SK-N-SH (cell line): ENCODE results near the gene TRAPPC12. TPM values are rescaled to one million over a fixed set of nuclear protein-coding genes. Genes with fewer than 3 reads are reported as not detected.

Experiments used
- CTCF ChIA-PET: fragments of 300-600, 350-600 bp; formaldehyde crosslinking; extraction: SDS; loops from one replicate; lab custom pipeline; 2021; lab: Yijun Ruan, JAX
- POLR2A ChIA-PET: fragments of 350-600 bp; sonication (Branson Sonifier 250); formaldehyde crosslinking; extraction: SDS; loops from one replicate; lab custom pipeline; 2020; ENCODE audit warnings: antibody characterized with exemption, inconsistent platforms; lab: Yijun Ruan, JAX
- DNase-seq: peaks from one replicate; pipeline ENCODE4 v3.0.0; 2012
- H2AFZ ChIP-seq: fragments of 200-600 bp; sonication (generic); 2 replicates; pipeline ENCODE4 v1.8.1; 2016; ENCODE audit warnings: antibody characterized with exemption, mild to moderate bottlenecking, low read depth
- H3F3A ChIP-seq: fragments of 200-600 bp; sonication (generic); replicated peaks from 2 replicates; pipeline ENCODE3; 2016; ENCODE audit warnings: antibody characterized with exemption, mild to moderate bottlenecking; ENCODE audit not compliant: insufficient read depth
- H3K27ac ChIP-seq, 2 experiments: fragments of 200-500 bp in 1 of 2; fragments of 200-600 bp in 1 of 2; sonication (Bioruptor generic) in 1 of 2; sonication (generic), shearing (Covaris generic) in 1 of 2; 2 replicates each; pipeline versions ENCODE4 v1.5.1 to v1.6.1; 2014 to 2016; ENCODE audit warnings: low read depth in 2 of 2, inconsistent platforms in 1 of 2, low read length in 1 of 2, mild to moderate bottlenecking in 1 of 2, mixed read lengths in 1 of 2
- H3K27me3 ChIP-seq: fragments of 200-600 bp; sonication (generic), shearing (Covaris generic); 2 replicates; pipeline ENCODE4 v1.6.1; 2016; ENCODE audit warnings: mixed run types; ENCODE audit not compliant: insufficient read depth
- H3K36me3 ChIP-seq, 2 experiments: fragments of 200-500 bp in 1 of 2; fragments of 200-600 bp in 1 of 2; sonication (Bioruptor generic) in 1 of 2; sonication (generic) in 1 of 2; replicated peaks in 1 of 2; 2 replicates each; pipeline versions ENCODE3 to v1.5.1; 2014 to 2016; ENCODE audit warnings: low read length in 1 of 2, mild to moderate bottlenecking in 1 of 2; ENCODE audit not compliant: insufficient read depth in 2 of 2, control insufficient read depth in 1 of 2
- H3K4me1 ChIP-seq, 2 experiments: fragments of 200-500 bp in 1 of 2; fragments of 200-600 bp in 1 of 2; sonication (Bioruptor generic) in 1 of 2; sonication (generic), shearing (Covaris generic) in 1 of 2; 2 replicates each; pipeline versions ENCODE4 v1.5.1 to v1.6.1; 2014 to 2016; ENCODE audit warnings: low read depth in 1 of 2, low read length in 1 of 2, mixed run types in 1 of 2; ENCODE audit not compliant: insufficient read depth in 2 of 2, control insufficient read depth in 1 of 2
- H3K4me2 ChIP-seq: fragments of 200-600 bp; sonication (generic), shearing (Covaris generic); 2 replicates; pipeline ENCODE4 v1.6.1; 2017; ENCODE audit warnings: mixed run types
- H3K4me3 ChIP-seq, 2 experiments: fragments of 200-500 bp in 1 of 2; fragments of 200-600 bp in 1 of 2; sonication (Bioruptor generic) in 1 of 2; sonication (generic), shearing (Covaris generic) in 1 of 2; 2 replicates each; pipeline versions ENCODE4 v1.5.1 to v1.8.1; 2014 to 2016; ENCODE audit warnings: low read depth in 2 of 2, inconsistent platforms in 1 of 2, low read length in 1 of 2, mild to moderate bottlenecking in 1 of 2, mixed read lengths in 1 of 2, moderate library complexity in 1 of 2
- H3K79me2 ChIP-seq: fragments of 200-600 bp; sonication (generic); 2 replicates; pipeline ENCODE4 v1.8.1; 2017; ENCODE audit warnings: mild to moderate bottlenecking; ENCODE audit not compliant: insufficient read depth
- H3K9ac ChIP-seq: fragments of 200-600 bp; sonication (generic); 2 replicates; pipeline ENCODE4 v1.6.1; 2017; ENCODE audit warnings: mixed run types
- H3K9me2 ChIP-seq: fragments of 200-600 bp; sonication (generic); 2 replicates; pipeline ENCODE4 v1.6.1; 2017; ENCODE audit warnings: mixed run types
- H3K9me3 ChIP-seq: fragments of 200-600 bp; sonication (generic); 2 replicates; pipeline ENCODE4 v1.6.1; 2017; ENCODE audit warnings: mixed run types, mild to moderate bottlenecking, moderate library complexity
- H4K20me1 ChIP-seq: fragments of 200-600 bp; sonication (generic); 2 replicates; pipeline ENCODE4 v1.6.1; 2017; ENCODE audit warnings: mild to moderate bottlenecking, mixed run types; ENCODE audit not compliant: insufficient read depth
- EZH2phosphoT487 ChIP-seq: fragments of 200-600 bp; sonication (generic); IDR thresholded peaks from 2 replicates; pipeline ENCODE4 v1.6.1; 2017; ENCODE audit warnings: low read depth, mixed run types, mild to moderate bottlenecking, antibody characterized with exemption, moderate library complexity, borderline replicate concordance
- FOXJ3 ChIP-seq: sonication (generic); formaldehyde crosslinking; IDR thresholded peaks from 2 replicates; pipeline ENCODE4 v1.5.1; 2020; ENCODE audit warnings: mild to moderate bottlenecking, missing genetic modification reagents
- GABPA ChIP-seq: IDR thresholded peaks from 2 replicates; pipeline ENCODE4 v1.4.0; 2012; ENCODE audit warnings: low read depth, mild to moderate bottlenecking
- GATA2 ChIP-seq: sonication (generic); formaldehyde crosslinking; IDR thresholded peaks from 2 replicates; pipeline ENCODE4 v1.5.0; 2020; ENCODE audit warnings: mild to moderate bottlenecking, missing genetic modification reagents
- MAX ChIP-seq: IDR thresholded peaks from 2 replicates; pipeline ENCODE4 v1.4.0; 2012; ENCODE audit warnings: low read depth
- MXI1 ChIP-seq: IDR thresholded peaks from 2 replicates; pipeline ENCODE4 v1.6.1; 2012; ENCODE audit warnings: mild to moderate bottlenecking, low read depth, low read length, improper control_type of control experiment
- NFIC ChIP-seq: IDR thresholded peaks from 2 replicates; pipeline ENCODE4 v1.4.0; 2012; ENCODE audit warnings: borderline replicate concordance
- PBX3 ChIP-seq: IDR thresholded peaks from 2 replicates; pipeline ENCODE4; 2012
- POLR2AphosphoS5 ChIP-seq: IDR thresholded peaks from 2 replicates; pipeline ENCODE4 v1.6.1; 2012; ENCODE audit warnings: low read depth, low read length
- SMC3 ChIP-seq: IDR thresholded peaks from 2 replicates; pipeline ENCODE4 v1.6.1; 2012; ENCODE audit warnings: low read depth, low read length, improper control_type of control experiment
- TEAD4 ChIP-seq: IDR thresholded peaks from 2 replicates; pipeline ENCODE4 v1.4.0; 2012; ENCODE audit warnings: mild to moderate bottlenecking, borderline replicate concordance; ENCODE audit not compliant: insufficient read depth
- YY1 ChIP-seq: IDR thresholded peaks from 2 replicates; pipeline ENCODE4 v1.4.0; 2012; ENCODE audit warnings: low read depth, mild to moderate bottlenecking
- WGBS: methylation state at CpG from one replicate; pipeline ENCODE4 v1.1.6; 2017; ENCODE audit warnings: low lambda C conversion rate; 5-methylcytosine and 5-hydroxymethylcytosine counted together
- polyA plus RNA-seq, 3 experiments: library from polyadenylated mRNA; depleted of rRNA; stranded (reverse); fragments of >200 nt; gene quantifications; 2 replicates each; pipeline ENCODE4 v1.2.3, GENCODE V29; 2012

The TRAPPC12 gene
- polyA plus RNA-seq, 1 of the 3 experiments (the other 2 are of a cell fraction): 83.3 TPM

- TF ChIP-seq EZH2phosphoT487: no peak
- TF ChIP-seq POLR2AphosphoS5: no peak
- TF ChIP-seq SMC3: no peak
- no peak for TF ChIP-seq MXI1
- TF ChIP-seq MAX: no peak
- no peak for TF ChIP-seq TEAD4
- no peak for TF ChIP-seq GABPA
- TF ChIP-seq GATA2: no peak
- no peaks in the 10 kb centered on the region for H3K9me3 ChIP-seq
- H3K9ac ChIP-seq: no peak overlapping the region
- peaks cover 0 to 25% of the 10 kb centered on the region in 2 experiments; a peak in 3 of 4 replicates for H3K4me1 ChIP-seq
- peaks cover 7% of the 10 kb centered on the region for H3F3A ChIP-seq
- no peak overlapping the region for H3K4me3 ChIP-seq
- H2AFZ ChIP-seq: no peak overlapping the region
- H3K27me3 ChIP-seq: no peaks in the 10 kb centered on the region
- no peaks in the 10 kb centered on the region for H4K20me1 ChIP-seq
- CTCF ChIA-PET: interaction anchor here (0.9 to 9.4 kb wide), 5 partner anchors 9 to 184 kb away, joined by 3 to 127 read pairs (median 5); no protein-coding TSS in a partner anchor
- peaks cover 16 to 58% of the 10 kb centered on the region in 2 experiments for H3K36me3 ChIP-seq
- no peaks in the 10 kb centered on the region for H3K79me2 ChIP-seq
- peak overlapping the region in 1 of 2 experiments; percentile 77; a peak in 2 of 4 replicates for H3K27ac ChIP-seq
- no peak for DNase-seq
- WGBS: 93% methylated on average over 14 of the region's 14 CpGs
- no peak overlapping the region for H3K4me2 ChIP-seq
- POLR2A ChIA-PET: no interaction called here
- no peaks in the 10 kb centered on the region for H3K9me2 ChIP-seq
Measured at GRCh38 chr2:3466966-3467365, 87.5 kb downstream of the TRAPPC12 start.

GRCh38 chr2:3467654-3468053 is 88.2 kb downstream of the TRAPPC12 start:
- TF ChIP-seq GATA2 (no peak), PBX3 (no peak), POLR2AphosphoS5 (no peak), YY1 (no peak), FOXJ3 (no peak), NFIC (no peak), MXI1 (no peak)
- 92% methylated on average over 15 of the region's 15 CpGs for WGBS
- Histone ChIP-seq H3K27me3 (no peaks in the 10 kb centered on the region), H3K79me2 (no peaks in the 10 kb centered on the region), H3F3A (peaks cover 7% of the 10 kb centered on the region), H3K9me3 (no peaks in the 10 kb centered on the region), H3K36me3 (peaks cover 15 to 63% of the 10 kb centered on the region in 2 experiments), H3K9ac (no peak overlapping the region), H4K20me1 (no peaks in the 10 kb centered on the region), H2AFZ (no peak overlapping the region), H3K4me1 (peaks cover 0 to 25% of the 10 kb centered on the region in 2 experiments; a peak in 3 of 4 replicates), H3K4me3 (no peak overlapping the region), H3K9me2 (no peaks in the 10 kb centered on the region), H3K4me2 (no peak overlapping the region), H3K27ac (no peak overlapping the region)
- CTCF ChIA-PET: interaction anchor here (0.6 to 9.4 kb wide), 3 partner anchors 9 to 43 kb away, joined by 3 to 127 read pairs (median 7); no protein-coding TSS in a partner anchor
- POLR2A ChIA-PET: no interaction called here
- no peak for DNase-seq
